Measurements from ENCODE around the gene REXO1.
A peak's percentile ranks its signal among the peaks of the same experiment; 100 is the strongest.
"Not testable (repeated sequence)": the region's sequence is repeated elsewhere in the genome, so short reads cannot be mapped to it uniquely, and the experiment has no call there.

REXO1 gene

DNA sequence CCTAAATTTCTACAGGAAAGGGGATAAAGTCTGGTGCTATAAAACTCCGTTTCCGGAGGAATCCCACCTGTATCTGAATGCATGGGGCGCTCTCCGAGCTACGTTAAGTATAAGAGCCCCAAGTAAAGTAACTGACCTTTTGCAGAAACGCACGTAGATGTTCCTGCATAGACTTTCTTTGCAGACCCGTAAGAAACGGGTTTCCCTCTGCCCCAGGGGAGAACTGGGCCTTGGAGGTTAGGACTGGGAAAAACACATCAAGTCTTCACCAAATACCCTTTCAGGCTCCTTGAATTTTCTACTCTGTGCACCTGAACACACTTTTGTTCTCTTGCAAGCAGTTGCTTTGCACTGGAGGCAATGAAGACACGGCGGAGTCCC, 27.0 kb upstream of the REXO1 start:
- not testable (repeated sequence) for DNase-seq

DNA sequence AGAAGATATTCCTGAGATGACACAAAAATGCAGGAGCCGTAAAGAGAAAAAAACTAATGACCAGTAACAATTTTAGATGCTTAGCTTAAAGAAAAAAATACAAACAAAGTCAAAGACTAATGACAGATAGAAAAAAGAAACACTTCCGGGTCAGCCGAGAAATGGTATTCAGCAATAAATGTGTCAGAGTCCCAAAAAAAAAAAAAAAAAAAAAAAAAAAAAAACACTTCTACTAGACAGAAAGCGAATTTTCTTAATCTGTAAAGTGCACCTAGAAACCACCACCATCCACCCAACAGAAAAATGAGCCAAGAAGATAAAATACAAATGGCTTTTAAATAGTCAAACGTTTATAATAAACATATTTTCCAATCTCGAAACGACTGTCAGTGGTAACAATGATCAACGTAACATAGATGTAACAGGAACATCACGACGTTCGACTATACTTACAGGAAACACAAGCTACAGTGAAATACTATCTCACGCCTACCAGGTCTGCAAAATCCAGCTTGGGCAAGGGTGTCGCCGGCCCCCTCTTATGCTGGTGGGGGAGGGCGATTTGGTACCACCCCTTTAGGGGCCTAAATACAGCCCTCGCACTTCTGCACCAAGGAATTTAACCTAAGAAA, 26.4 kb upstream of the REXO1 start:
- no peak for DNase-seq

DNA sequence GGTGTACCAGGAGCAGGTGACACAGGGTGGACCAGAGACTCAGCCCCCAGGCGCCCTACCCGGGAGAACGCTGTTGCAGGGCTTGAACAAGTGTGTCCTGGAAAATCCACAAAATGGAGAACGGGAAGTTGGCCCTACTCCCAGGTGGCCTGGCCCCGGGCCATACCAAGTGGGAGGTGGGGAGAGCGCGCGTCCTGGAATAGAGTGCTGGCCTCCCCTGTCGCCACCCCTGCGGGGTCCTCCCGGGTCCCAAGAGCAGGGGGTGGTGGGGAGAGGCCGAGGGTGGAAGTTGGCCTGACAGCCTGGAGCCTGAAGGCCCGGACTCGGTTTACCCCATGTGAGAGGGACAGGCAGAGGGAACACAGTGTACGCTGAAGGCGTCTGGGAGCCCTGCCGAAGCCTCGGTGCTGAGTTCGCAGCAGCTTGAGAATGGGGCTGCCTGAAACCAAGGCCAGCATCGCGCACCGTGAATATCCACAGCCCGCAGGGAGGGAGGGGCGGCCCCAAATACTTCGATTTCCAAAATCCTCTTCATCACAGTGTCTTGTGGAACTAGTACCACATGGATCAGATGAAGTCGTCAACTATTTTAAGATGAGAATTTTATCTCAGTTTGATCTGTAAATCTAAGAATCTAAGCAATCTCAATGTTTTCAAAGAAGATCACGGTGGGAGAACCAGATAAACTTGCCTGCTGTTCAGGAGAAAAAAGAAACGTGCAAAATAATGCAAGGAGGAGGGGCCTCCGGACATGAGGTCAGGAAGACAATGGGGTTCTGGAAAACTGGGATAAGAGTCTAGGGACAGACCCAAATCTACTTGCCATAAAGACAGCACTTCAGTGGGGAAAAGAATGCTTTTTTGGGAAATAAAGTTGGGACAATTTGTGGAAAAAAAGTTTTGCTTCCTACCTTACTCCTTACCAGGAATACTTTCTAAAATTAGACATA, 25.5 kb upstream of the REXO1 start:
- DNase-seq: no peak

DNA sequence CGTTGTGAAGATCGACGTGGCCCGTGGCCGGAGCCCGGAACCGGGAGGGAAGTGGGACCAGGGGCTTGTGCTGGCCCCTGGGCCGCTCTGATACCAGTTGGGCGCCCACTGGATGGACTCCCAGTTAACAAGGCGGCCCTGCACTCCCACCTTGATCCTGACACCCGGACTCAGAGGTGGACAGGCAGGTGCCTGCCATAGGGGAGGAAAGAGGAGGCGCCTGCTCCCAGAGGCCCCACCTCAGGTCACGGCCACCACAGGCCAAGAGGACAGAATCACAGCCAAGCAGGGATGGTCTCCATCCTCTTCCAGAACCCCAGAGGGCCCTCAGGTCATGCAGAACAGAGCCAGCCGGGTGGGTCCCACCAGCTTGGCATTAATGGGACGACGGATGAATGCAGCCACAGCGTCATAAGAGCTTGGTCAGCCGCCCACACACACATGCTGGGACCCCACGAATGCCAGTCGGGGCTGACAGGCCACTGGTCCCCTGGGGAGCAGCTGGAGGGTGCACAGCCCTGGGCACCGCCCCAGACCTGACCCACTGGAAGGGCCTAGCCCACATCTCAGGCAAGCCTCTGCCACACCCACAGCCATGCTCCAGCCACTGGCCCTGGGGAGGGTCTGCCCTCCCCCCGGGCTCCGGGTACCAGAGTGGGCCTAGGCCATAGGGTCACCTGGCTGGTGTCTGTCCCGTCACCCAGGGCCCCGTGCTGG, 24.7 kb upstream of the REXO1 start:
- no peak for DNase-seq

DNA sequence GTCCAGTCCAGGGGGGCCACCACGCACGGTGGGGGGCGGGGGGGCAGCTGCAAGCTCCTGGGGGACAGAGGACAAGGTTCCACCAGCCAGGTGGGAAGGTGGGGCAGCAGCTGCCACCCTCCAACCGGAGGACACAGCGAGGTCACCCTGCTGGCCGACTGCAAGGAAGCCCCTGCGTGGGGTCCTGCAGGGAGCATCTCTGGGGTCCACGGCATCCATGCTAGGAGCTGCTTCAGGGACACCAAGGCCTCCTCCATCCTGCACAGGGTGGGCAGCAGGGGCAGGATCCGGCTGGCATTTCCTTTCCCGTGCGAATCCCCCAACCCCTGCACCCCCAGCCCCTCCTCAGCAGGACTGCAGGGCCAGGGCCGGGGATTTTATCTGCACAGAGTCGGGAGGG, 23.3 kb upstream of the REXO1 start:
- no peak for DNase-seq

DNA sequence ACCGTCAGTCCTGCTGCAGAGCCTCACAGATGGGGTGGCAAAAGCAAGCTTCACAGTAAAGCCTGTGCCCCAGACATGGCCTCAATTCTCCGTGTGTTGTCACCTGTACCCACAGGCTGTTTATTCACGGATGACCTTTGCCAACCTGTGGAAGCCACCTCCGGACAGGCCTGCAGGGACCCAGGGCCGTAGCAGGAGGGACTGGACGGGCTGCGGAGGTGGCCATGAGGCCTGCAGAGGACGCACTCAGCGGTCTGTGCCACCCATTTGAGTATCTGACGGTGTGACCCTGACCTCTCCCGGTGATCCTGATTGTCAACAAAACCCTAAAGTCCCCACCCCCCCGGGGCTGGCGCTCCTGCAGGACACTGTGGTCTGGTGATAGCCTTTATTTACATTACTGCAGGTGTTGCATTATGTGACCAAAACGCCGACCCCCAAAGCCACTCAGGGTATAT, 22.9 kb upstream of the REXO1 start:
- DNase-seq: no peak

DNA sequence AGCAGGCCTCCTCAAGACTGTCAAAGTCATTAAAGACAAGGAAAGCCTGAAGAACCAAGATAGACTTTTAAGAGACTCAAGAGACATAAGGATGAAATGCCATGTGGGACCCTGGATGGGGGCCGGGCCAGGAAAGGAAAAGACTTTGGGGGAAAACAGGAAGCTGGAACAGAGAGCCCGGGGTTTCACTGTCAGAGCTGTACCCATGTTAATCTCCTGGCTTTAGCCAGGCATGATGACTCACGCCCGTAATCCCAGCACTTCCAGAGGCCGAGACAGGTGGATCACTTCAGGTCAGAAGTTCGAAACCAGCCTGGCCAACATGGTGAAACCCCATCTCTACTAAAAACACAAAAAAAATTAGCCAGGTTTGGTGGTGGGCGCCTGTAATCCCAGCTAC, 20.7 kb upstream of the REXO1 start:
- no peak for DNase-seq

DNA sequence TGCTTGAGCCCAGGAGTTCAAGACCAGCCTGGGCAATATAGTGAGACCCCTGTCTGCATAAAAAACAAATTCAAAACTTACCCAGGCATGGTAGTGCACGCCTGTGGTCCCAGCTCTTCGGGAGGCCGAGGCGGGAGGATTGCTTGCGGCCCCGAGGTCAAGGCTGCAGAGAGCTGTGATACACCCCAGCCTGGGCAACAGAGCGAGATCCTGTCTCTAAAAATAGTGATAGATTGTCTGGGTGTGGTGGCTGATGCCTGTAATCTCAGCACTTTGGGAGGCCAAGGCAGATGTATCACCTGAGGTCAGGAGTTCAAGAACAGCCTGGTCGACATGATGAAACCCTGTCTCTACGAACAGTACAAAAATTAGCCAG, 19.1 kb upstream of the REXO1 start:
- DNase-seq: no peak

DNA sequence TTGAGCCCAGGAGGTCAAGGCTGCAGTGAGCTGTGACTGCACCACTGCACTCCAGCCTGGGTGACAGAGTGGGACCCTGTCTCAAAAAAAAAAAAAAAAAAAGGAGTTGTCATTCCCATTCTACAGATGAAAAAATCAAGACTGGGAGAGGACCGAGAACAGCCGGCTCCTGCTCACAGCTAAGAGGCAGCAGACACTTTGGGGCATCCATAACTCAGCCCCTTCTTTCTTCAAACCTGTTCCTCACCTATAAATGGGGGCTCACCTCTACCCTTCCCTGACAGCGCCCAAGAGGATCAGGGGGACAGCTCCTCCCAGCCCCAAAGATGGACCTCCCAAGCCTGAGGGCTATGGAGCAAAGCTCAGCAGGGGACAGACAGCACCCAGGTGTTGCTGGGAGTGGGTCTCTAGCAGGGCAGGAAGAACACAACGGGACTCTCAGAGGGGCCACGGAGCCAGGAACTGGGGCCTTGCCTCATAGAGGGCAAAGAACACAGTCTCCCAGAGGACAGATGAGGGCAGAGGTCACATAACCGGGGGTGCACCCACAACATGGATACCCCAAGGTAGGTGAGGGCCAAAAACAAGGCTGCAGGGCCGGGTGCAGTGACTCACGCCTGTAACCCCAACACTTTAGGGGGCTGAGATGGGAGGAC, 18.5 kb upstream of the REXO1 start:
- DNase-seq: no peak

DNA sequence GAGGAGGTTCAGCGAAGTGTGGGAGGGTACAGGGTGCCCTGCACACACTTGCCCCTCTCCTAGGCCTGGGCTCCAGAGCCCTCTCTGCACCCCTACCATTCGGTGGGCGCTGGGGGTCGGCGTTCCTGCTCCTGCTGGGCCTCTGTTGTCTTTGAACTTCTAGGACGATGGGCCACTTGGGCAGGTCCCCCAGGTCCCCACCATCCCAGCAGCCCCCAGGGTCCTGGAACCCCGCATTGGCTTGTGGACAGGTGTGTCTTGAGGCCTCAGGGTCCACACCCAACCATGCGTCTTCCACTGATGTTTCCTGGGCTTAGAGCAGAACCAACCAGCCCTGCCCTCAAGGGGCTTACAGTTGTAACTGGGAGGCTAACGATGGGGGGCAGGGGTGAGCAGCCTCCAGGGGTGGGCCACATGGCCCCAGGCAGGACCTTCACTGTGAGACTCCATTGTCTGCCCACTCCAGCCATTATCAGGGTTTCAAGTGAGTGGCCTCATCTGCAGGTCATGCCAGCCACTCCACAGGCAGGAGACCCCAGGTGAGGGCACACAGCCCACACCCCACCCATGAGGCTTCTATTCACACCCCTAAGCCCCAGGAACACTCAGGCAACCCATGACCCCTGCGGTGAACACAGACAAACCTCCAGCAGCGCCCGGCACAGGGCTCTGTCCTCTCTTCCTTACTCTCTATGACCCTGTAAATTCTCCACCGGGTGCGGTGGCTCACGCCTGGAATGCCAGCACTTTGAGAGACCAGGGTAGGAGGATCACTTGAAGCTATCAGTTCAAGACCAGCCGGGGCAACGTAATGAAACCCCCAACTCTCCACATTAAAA, 17.1 kb upstream of the REXO1 start:
- no peak for DNase-seq

DNA sequence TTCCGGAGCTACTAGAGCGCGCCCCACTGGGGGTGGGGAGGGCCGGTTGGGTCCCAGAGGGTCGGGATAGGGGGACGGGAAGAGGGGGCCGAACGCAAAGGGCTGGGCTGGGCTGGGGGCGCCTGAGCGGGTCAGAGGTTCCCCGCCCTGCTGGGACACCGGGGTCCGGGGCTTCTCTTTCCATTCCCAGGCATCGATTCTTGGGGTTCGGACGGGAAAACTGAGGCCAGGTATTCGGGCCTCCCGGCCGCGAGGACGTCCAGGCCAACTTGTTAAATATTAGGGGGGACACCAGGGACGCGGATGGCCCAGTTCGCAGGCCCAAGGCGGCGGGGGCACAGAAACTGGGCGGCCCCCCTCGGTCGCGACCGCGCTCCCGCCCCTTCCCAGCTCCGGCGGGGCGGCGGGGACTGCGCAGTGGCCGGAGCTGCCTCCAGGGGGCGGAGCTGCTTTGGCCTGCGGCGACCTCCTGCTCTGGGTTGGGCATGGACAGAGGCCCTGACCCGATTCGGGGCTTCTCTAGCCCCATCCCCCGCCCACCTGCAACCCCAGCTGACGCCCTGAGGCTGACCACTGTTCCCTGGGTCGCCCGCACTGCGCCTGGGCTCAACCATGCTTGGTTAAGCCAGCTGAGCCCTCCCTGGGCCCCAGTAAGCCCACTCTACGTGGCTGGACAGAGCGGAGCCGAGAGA, 16.3 kb upstream of the REXO1 start:
- peak; percentile 69 for DNase-seq

DNA sequence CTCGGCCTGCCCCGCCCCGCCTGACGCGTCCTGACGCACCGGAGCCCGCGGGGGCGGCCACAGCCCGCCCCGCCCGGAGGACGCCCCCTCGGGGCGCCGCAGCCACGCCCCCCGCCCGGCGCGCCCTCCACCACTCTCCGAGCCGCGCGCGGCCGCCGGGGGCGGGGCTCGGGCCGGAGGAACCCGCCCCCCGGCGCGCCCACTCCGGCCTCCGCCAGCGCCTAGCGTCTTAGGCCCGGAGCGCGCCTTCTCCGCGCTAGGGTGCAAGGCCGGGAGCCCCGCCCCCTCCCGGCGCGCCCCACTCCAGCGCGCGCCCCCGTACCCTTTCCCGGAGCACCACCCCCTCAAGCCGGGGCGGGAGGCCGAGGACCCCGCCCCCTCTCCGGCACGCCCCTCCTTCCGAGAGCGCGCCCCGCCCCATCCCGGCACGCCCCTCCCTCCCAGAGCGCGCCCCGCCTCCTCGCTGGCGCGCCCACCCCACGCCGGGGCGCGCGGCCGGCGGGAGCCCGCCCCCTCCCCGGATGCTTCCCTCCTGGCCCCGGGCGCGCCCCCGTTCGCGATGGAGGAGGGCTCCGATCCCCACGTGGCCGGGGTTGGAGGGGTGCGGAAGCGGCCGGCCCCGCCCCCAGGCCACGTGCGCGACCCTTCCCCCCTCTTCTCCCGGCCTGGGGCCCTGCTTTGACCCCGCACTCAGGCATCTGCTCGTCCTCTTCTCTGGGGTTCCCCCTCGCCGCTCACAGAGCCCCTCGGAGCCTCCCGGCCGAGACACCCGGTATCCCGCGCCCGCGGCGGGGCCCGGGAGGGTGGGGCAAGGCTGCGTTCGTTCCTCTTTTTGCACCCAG, 15.6 kb upstream of the REXO1 start:
- peak; percentile 92 for DNase-seq

DNA sequence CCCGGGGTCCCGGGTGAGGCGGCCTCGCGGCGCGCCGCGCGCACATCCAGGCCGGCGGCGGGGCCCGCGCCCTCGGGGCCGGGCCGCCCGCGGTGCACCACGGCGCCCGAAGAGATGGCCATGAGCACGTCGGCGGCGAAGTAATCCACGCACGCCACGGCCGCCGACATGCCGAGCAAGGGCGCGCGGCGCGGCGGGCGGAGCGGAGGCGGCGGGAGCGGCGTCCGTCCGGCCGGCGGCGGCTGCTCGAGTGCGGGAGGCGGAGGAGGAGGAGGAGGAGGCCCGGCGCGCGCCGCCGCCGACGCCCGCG, 15.0 kb upstream of the REXO1 start, which contains the start of gene KLF16:
Gene KLF16, minus strand, starts transcription at position 252 of the 310 bp plus-strand sequence. Its CDS starts 82 bp downstream, at position 170.
- DNase-seq: no peak

DNA sequence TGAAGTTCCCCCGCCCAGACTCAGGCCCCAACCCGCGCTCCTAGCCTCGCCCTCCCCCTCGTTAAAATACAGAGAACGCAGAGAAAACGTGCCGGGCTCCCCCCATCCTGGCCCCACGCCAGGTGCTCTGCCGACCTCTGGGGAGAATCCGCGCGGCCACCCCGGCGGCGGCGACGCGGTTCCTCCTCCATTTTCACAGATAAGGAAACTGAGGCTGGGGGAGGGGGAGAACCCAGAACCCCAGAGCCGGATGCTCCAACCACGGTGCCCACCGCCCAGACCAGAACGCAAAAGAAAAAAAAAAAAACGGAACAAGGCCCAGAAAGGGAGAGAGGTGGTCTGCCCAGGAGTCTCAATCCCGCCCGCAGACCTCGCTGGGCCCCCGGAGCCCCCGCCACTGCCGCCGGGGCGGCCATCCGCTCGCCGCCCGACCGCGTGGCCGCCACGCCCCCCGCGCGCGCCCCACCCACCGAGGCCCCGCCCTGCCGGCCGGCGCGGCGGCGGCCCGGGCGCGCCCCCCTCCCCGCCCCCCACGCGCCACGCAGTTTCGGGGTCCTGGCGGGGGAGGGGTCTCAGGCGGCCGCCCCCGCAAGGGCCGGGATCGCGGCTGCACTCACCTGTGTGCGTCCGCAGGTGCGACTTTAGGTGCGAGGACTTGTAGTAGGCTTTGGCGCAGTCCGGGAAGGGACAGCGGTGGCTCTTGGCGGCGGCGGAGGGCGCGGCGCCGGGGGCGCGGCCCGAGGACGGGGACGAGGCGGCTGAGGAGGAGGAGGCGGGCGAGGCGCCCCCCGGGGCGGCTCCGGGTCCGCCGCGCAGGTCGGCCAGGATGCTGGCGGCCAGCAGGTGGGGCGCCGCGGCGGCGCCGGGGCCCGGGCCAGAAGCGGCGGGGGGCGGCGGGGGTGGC, 14.4 kb upstream of the REXO1 start:
- DNase-seq: peak; percentile 60

DNA sequence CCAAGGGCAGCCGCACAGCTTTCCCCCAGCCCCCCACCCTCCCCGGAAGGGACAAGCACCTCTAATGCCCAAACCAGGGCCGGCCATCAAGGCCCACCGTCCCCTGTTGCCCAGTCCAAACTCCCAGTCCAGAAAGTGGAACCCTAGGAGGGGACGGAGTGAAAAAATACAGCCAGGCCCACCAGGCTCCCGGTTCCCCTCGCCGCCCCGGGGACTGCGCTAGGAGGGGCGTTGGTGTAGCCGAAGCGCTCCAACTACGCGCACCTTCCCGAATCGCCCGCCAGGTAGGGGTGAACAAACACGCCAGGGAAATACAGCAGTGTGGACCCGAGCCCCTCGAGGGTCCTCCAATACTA, 13.8 kb upstream of the REXO1 start:
- no peak for DNase-seq

DNA sequence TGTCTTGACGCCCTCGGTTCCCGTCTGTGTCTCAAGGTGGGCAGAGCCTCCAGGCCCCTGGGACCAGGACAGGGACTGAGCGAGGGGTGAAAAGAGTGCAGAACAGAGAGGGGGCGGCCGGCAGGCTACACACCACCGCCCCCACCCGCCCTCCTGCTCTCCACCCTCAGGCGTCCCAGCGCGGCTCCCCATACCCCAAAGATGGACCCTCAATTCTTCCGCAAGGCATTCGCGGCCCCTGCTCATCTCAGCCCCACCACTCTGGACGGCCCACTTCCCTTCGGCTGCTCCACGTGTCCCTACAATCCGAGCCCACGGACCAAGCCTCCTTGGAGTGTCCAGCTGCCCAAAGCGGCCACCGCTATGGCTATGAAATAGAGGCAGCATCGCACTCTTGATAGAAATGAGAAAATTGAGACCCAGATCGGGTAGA, 13.3 kb upstream of the REXO1 start:
- no peak for DNase-seq

DNA sequence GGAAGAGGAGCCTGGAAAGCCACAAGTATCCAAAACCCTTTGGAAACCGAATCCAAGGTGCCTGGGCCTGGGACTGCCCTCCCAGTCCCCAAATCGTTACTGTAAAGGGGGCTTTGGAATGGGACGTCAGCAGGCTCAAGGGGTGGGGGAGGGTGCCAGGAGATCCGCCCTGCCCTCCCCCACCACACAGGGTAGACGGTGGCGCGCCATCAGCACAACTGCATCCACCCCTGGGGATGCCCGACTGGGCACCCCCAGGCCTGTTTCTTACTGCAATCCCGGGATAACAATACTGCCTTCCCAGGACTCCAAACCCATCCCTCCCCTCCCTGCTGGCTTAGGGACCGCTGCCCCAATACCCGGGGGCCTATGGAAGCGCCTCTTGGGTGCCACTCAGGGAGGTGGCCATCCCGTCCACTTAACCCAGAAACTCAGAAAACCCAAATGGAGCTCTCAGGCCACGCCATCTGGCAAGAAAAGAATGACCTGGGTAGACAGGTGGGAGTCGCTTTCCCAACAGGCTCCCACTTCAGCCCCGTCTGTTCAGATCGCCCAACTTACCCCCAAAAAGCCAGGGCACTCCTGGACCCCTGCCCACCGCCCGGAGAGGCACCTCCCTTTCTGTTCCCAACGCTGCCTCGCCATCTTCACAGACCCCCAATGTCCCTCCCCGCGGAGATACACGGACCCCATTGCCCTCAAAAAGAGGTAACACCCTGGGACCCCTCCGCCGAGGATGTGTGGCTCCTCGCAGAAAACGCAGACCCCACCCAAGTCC, 12.7 kb upstream of the REXO1 start:
- no peak for DNase-seq

DNA sequence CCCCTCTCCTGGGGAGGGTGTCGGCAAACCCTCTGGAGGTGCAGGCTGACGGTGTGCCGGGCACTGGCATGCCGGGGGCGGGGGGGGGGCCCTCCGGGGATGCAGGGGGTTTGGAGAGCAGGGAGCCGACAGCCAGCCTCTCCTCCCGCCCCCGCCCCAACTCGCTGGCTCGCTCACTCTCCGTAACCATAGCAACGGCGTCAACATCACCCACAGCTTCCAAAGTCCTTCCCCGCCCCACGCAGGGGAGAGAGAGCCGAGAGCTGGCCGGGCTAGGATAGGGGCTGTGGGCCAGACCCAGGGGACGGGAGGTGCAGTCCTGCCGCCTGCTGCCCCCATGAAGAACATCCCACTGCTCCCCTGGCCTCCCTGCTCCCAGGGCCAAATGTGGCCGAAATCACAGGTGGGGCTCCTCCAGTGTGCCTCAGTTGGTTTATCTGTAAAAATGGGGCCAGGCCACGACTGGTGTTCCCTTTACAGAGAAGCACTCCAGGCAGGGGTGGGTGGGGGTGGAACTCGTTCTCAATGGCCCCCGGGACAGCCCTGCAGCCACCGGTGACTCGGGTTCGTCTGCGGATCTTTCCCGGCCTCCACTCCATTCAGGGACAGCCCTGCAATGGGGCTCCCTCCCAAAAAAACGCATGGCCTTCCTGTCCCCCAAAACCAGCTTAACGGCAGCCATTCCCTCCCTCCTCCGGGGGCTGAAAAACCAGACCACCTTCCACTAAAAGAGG, 11.9 kb upstream of the REXO1 start:
- DNase-seq: peak; percentile 59
